SK-N-MC (cell line): ENCODE results near the gene CNNM2.
"Not testable (repeated sequence)": the region's sequence is repeated elsewhere in the genome, so short reads cannot be mapped to it uniquely, and the experiment has no call there.

ENCODE experiments used
- DNase-seq: peaks from one replicate; pipeline ENCODE4 v3.0.0-alpha.2; 2011; ENCODE audit warnings: low read depth, low spot score
- H3K27ac ChIP-seq: fragments of 200-600 bp; sonication (generic); 2 replicates; pipeline ENCODE4 v1.5.1; 2016; ENCODE audit warnings: mixed run types
- H3K36me3 ChIP-seq: fragments of 200-600 bp; sonication (generic); 2 replicates; pipeline ENCODE4 v1.6.1; 2017; ENCODE audit warnings: antibody characterized with exemption, low read length, mixed read lengths; ENCODE audit not compliant: insufficient read depth
- H3K4me3 ChIP-seq: fragments of 200-600 bp; sonication (generic); 2 replicates; pipeline ENCODE4 v1.5.1; 2016
- H3K9ac ChIP-seq: fragments of 200-600 bp; sonication (generic); 2 replicates; pipeline ENCODE4 v1.8.0; 2017; ENCODE audit warnings: mixed run types, mixed read lengths; ENCODE audit not compliant: insufficient read length
- H3K9me3 ChIP-seq: fragments of 200-600 bp; sonication (generic); 2 replicates; pipeline ENCODE4 v1.6.1; 2017; ENCODE audit warnings: low read depth, mild to moderate bottlenecking, antibody characterized with exemption, low read length, moderate library complexity, mixed read lengths
- EZH2 ChIP-seq: fragments of 200-600 bp; sonication (generic); IDR thresholded peaks from one replicate; pipeline ENCODE4 v1.6.1; 2017; ENCODE audit warnings: antibody characterized with exemption
- FOXP2 ChIP-seq: optimal IDR thresholded peaks from 2 replicates; pipeline ENCODE3; 2011; ENCODE audit warnings: mild to moderate bottlenecking, moderate library complexity; ENCODE audit not compliant: insufficient read depth; ENCODE audit errors: extremely low read length, control extremely low read depth
- POLR2AphosphoS5 ChIP-seq: IDR thresholded peaks from 2 replicates; pipeline ENCODE4 v1.6.1; 2012; ENCODE audit warnings: mild to moderate bottlenecking, low read depth, low read length, borderline replicate concordance

CNNM2 gene

GRCh38 chr10:103125323-103126267 lies 207.5 kb downstream of the CNNM2 start:
- no peak for TF ChIP-seq POLR2AphosphoS5
- no peak for TF ChIP-seq FOXP2
- TF ChIP-seq EZH2 = no peak
- Histone ChIP-seq H3K9ac (no peak overlapping the region), H3K36me3 (no peaks in the 10 kb centered on the region), H3K9me3 (no peaks in the 10 kb centered on the region), H3K27ac (no peak overlapping the region), H3K4me3 (no peak overlapping the region)
- no peak for DNase-seq

GRCh38 chr10:103127241-103127640 lies 209.1 kb downstream of the CNNM2 start:
- Histone ChIP-seq H3K9me3 (no peaks in the 10 kb centered on the region), H3K36me3 (no peaks in the 10 kb centered on the region), H3K27ac (peak overlapping the region; percentile 54; the same call in 1 of the 2 replicates), H3K4me3 (no peak overlapping the region), H3K9ac (no peak overlapping the region)
- DNase-seq = peak; percentile 26
- TF ChIP-seq FOXP2 = no peak
- no peak for TF ChIP-seq EZH2
- no peak for TF ChIP-seq POLR2AphosphoS5

- DNase-seq, H3K9me3 ChIP-seq, H3K27ac ChIP-seq, H3K9ac ChIP-seq, H3K4me3 ChIP-seq, H3K36me3 ChIP-seq: not testable (repeated sequence)
Measured at GRCh38 chr10:103130180-103130579, 212.1 kb downstream of the CNNM2 start.

GRCh38 chr10:103130910-103131309 lies 212.8 kb downstream of the CNNM2 start:
- no peak overlapping the region for H3K27ac ChIP-seq

GRCh38 chr10:103135168-103135567 lies 217.1 kb downstream of the CNNM2 start:
- not testable (repeated sequence) for H3K9me3 ChIP-seq, DNase-seq, H3K9ac ChIP-seq, H3K27ac ChIP-seq, H3K36me3 ChIP-seq, H3K4me3 ChIP-seq

More at GRCh38 chr10:103130910-103131309, 212.8 kb downstream of the CNNM2 start:
- Histone ChIP-seq H3K9me3 (no peaks in the 10 kb centered on the region), H3K4me3 (no peak overlapping the region), H3K36me3 (no peaks in the 10 kb centered on the region; the same call in 1 of the 2 replicates), H3K9ac (no peak overlapping the region)
- DNase-seq = no peak
- TF ChIP-seq POLR2AphosphoS5 (no peak), FOXP2 (no peak), EZH2 (no peak)

GRCh38 chr10:103139803-103140202 lies 221.7 kb downstream of the CNNM2 start:
- Histone ChIP-seq H3K4me3 (no peak overlapping the region), H3K9me3 (no peaks in the 10 kb centered on the region), H3K27ac (no peak overlapping the region), H3K9ac (no peak overlapping the region), H3K36me3 (peaks cover 4% of the 10 kb centered on the region; the same call in 1 of the 2 replicates)
- TF ChIP-seq FOXP2 = no peak
- TF ChIP-seq POLR2AphosphoS5 = no peak
- TF ChIP-seq EZH2 = no peak
- no peak for DNase-seq
